HT1080 (cell line): ENCODE results near the gene MPIG6B. TPM values are rescaled to one million over a fixed set of nuclear protein-coding genes. Genes with fewer than 3 reads are reported as not detected.
A peak's percentile ranks its signal among the peaks of the same experiment; 100 is the strongest.

Experiments
- DNase-seq: peaks from one replicate; pipeline ENCODE4 v3.0.0-alpha.2; 2015; ENCODE audit warnings: low read depth
- polyA plus RNA-seq, 2 experiments: library from polyadenylated mRNA; depleted of rRNA; stranded (reverse); fragments of >200 nt; gene quantifications; 2 replicates each; pipeline ENCODE4 v1.2.3, GENCODE V29; 2015
- total RNA-seq: library from RNA; depleted of rRNA; stranded (reverse); fragments of >200 nt; shearing (Covaris generic); gene quantifications from 2 replicates; pipeline ENCODE4 v1.2.3, GENCODE V29; 2014; rRNA removed

The MPIG6B gene
- total RNA-seq: not detected in 2 replicates
- not detected in 2 replicates for polyA plus RNA-seq (2015; cell fraction: cytosol; rRNA removed)
- not detected in 2 replicates for polyA plus RNA-seq (2015; cell fraction: nucleus; rRNA removed)

DNA sequence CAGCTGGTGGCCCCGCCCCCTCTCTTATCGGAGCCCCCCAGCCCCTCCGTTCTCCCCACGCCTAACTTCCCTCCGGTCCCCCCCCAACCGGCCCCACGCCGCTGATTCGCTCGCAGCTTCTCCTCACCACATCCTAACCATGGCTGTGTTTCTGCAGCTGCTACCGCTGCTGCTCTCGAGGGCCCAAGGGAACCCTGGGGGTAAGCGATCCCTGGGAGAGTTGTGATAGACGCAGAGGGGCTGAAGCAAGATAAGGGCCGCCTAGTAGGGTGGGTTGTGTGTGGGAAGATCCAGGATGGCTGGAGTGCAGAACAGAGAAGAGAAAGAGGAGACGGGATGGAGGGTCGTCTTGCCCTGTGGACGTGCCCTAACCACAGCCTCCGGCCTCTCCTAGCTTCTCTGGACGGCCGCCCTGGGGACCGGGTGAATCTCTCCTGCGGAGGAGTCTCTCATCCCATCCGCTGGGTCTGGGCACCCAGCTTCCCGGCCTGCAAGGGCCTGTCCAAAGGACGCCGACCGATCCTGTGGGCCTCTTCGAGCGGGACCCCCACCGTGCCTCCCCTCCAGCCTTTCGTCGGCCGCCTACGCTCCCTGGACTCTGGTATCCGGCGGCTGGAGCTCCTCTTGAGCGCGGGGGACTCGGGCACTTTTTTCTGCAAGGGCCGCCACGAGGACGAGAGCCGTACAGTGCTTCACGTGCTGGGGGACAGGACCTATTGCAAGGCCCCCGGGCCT lies at the start of gene MPIG6B:
Gene MPIG6B, plus strand, starts transcription at position 129 of the 735 bp plus-strand sequence. Its CDS starts 11 bp downstream, at position 140.
- DNase-seq: no peak

DNA sequence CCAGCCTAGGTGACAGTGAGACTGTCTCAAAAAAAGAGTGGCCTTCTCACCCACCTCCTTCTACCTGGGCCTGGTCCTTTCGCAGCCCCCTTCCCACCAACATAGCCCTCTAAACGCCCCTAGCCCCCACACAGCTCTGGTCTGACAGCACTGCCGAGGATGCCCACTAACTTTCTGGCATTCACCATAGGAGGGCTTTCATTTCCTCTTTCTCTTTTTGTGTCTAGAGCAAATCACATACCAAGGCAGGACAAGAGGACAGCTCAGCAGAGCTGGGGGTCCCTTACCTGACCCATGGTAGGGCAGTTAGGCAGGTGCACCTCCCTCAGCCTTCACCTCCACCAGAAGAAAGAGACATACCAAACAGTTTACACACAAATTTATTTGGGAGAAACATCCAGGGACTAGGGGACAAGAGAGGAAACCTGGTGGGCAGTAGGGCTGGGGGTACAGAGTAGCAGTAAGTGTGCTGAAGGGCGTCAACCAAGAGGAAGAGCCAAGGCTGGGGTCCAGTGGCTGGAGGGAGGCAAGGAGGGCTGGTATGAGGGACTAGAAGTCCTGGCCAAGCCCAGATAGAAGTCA lies 46.8 kb upstream of the MPIG6B start:
- DNase-seq: no peak

GRCh38 chr6:31676904-31677303 lies 46.3 kb upstream of the MPIG6B start:
- no peak for DNase-seq

- DNase-seq: no peak
Observed at GRCh38 chr6:31677955-31678354, 45.2 kb upstream of the MPIG6B start.

DNA sequence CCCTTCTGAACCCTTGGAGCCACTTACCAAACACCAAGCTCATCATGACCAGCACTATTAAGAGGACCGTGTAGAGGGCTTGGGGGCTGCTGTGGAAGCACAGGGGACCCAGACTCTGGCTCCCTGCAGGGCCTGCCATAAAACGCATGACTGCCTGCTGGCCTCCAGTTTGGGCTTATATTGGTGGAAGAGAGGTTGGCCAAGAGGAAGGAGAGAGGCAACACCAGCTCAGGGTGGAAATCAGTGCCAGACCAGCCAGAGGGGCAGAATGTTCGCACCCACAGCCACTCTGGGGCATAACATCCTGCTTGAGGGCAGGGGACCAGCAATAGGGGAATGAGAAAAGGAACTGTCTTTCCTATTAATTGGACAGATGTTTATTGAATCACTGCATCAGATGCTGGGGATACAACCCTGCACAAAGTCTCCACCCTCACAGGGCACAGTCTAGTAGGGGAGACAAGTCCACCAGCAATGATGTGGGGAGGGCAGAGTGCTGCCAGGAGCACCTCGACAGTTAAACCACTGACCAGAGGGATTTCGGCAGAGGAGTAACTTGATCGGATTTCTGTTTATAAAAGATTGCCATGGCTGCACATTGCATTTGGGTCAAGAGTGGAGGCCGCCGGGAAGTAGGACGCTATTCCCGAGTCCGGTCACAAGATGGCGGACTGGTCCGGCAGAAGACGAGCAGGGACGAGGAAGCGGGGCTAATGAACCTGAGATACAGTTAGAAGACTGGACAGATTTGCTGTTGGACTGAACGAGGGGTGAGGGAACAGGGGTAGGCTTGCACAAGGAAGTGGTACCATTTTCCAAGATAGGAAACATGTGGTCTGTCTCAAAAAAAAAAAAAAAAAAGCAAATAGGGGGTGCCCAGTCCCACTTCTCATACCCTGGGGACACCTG lies 42.7 kb upstream of the MPIG6B start, which contains the start of gene LY6G5C:
Gene LY6G5C, minus strand, starts transcription at position 842 of the 909 bp plus-strand sequence. Its CDS starts 694 bp downstream, at position 148.
- peak; percentile 83 for DNase-seq

GRCh38 chr6:31681135-31681671 lies 42.0 kb upstream of the MPIG6B start:
- no peak for DNase-seq

GRCh38 chr6:31683591-31683990 lies 39.6 kb upstream of the MPIG6B start:
- no peak for DNase-seq

- no peak for DNase-seq
Observed at GRCh38 chr6:31686483-31686882, 36.7 kb upstream of the MPIG6B start.

DNA sequence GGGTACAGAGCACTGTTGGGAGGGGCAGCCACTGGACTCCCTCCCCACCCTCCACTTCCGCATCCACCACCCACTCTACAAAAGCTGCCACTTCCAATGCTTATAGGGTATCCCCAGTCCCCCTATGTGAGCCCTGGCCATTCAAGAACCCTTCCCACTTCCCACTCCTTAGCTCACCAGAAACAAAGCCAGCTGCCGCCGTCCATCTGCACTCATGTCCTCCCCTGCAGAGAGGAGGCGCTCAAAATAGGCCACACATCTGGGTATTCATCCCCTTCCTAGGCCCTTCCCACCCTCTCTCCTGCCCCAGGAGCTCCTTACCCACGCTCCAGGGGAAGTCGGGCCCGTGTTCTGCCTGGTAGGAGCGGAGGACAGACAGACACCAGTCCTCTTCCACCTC lies 35.9 kb upstream of the MPIG6B start:
- DNase-seq: no peak

DNA sequence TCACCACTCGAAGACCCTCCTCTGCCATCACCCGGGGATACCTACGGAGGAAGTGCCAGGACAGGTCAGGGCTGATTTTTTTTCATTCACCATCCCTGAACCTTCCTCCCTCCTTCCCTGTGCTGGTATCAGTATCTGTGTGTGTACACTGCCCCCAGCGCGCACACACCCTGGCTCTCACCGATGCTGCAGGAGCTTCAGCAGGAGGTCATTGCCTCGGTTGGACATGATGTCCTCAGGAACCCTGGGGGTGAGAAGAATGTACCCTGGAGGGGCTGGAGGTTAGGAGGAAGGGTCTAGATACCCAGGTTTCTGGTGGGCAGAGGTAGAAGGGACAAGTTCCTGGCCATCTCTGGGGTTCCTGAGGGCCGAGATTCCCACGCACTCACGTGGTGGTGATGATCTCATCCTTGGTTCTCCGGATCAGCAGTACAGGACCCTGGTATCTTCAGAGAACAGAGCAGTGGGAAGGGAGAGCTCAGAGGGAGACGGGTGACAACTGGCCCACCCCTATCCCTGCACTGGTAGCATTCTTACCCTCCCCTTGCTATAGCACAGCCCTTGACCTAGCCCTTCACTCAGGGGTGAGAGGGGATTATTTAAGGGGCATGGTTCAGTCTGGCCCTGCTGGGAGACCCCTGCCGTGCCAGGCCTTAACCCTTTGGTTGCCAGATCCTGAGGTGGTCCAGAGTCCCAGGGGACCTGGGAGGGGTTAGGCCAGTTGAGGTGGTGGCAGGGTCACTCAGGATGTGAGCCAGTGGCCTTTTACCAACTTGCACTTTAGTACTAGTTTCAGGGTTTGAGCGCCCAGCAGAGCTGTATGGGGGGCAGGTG lies 35.1 kb upstream of the MPIG6B start:
- no peak for DNase-seq

GRCh38 chr6:31689249-31690110 lies 33.7 kb upstream of the MPIG6B start:
- DNase-seq: no peak

GRCh38 chr6:31690231-31691077 lies 32.7 kb upstream of the MPIG6B start:
- no peak for DNase-seq

GRCh38 chr6:31691078-31691463 lies 32.1 kb upstream of the MPIG6B start:
- no peak for DNase-seq

- no peak for DNase-seq
Observed at GRCh38 chr6:31691564-31692108, 31.5 kb upstream of the MPIG6B start.

GRCh38 chr6:31692353-31692752 lies 30.8 kb upstream of the MPIG6B start:
- no peak for DNase-seq

GRCh38 chr6:31692886-31693285 lies 30.3 kb upstream of the MPIG6B start:
- DNase-seq: no peak

- DNase-seq: no peak
Observed at GRCh38 chr6:31693535-31693934, 29.6 kb upstream of the MPIG6B start.

DNA sequence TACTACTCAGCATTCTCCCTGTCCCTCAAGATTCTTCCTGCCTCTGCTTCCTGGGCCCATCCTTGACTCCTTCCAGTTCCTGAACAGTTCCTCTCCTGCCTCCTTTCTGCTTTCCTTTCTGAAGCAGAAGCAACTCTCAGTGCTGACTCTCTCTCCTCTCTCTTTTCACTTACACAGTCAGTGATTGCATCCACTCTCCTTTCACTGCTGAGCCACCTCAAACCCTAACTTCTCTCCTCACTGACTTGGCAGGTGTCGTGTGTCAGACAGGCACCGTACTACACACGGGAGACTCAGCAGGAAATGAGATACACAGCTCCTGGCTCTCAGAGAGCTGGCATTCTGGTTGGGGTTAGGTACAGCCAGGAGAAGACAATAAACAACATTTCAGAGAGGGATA lies 25.6 kb upstream of the MPIG6B start:
- no peak for DNase-seq
